Activated gamma-delta T cell treated with Interleukin-2 at 50 U/mL for 16 hours (primary cell): ENCODE data around the gene ILDR1.

Source experiments
- DNase-seq: peaks from one replicate; pipeline ENCODE4 v3.0.0-alpha.2; 2020

Gene ILDR1

GRCh38 chr3:122014741-122015140 is 7.3 kb downstream of the ILDR1 start:
- no peak for DNase-seq

- no peak for DNase-seq
Measured at GRCh38 chr3:122013448-122013925, 8.6 kb downstream of the ILDR1 start.

GRCh38 chr3:122012821-122013220 is 9.2 kb downstream of the ILDR1 start:
- no peak for DNase-seq

- DNase-seq, result no peak
Measured at GRCh38 chr3:122011396-122011795, 10.7 kb downstream of the ILDR1 start.

GRCh38 chr3:122010506-122010905 is 11.5 kb downstream of the ILDR1 start:
- no peak for DNase-seq

GRCh38 chr3:122008166-122008565 is 13.9 kb downstream of the ILDR1 start:
- no peak for DNase-seq

GRCh38 chr3:122006267-122006666 is 15.8 kb downstream of the ILDR1 start:
- no peak for DNase-seq

- DNase-seq, result no peak
Measured at GRCh38 chr3:122004991-122005565, 17.0 kb downstream of the ILDR1 start.

- DNase-seq, result no peak
Measured at GRCh38 chr3:122004107-122004506, 17.9 kb downstream of the ILDR1 start.

GRCh38 chr3:122003606-122004005 is 18.4 kb downstream of the ILDR1 start:
- no peak for DNase-seq

- DNase-seq, result no peak
Measured at GRCh38 chr3:122003112-122003511, 18.9 kb downstream of the ILDR1 start.

GRCh38 chr3:122002611-122003010 is 19.4 kb downstream of the ILDR1 start:
- DNase-seq, result no peak

- no peak for DNase-seq
Measured at GRCh38 chr3:122001892-122002291, 20.2 kb downstream of the ILDR1 start.

- no peak for DNase-seq
Measured at GRCh38 chr3:122000936-122001605, 21.0 kb downstream of the ILDR1 start.

GRCh38 chr3:121999931-122000330 is 22.1 kb downstream of the ILDR1 start:
- DNase-seq, result no peak

- no peak for DNase-seq
Measured at GRCh38 chr3:121998611-121999473, 23.2 kb downstream of the ILDR1 start.

- DNase-seq, result no peak
Measured at GRCh38 chr3:121998030-121998580, 23.9 kb downstream of the ILDR1 start.

GRCh38 chr3:121997372-121997771 is 24.7 kb downstream of the ILDR1 start:
- no peak for DNase-seq

GRCh38 chr3:121996441-121996840 is 25.6 kb downstream of the ILDR1 start:
- no peak for DNase-seq

- DNase-seq, result no peak
Measured at GRCh38 chr3:121995161-121996137, 26.6 kb downstream of the ILDR1 start.

GRCh38 chr3:121994551-121994950 is 27.5 kb downstream of the ILDR1 start:
- DNase-seq, result no peak
